Posterior cingulate gyrus (tissue), 11 donors: ENCODE measurements around the gene KCNH2.

Source experiments
- DNase-seq, 10 donors: peaks; one replicate each; pipeline versions ENCODE4 v3.0.0 to v3.0.0-alpha.2; 2020 to 2021; ENCODE audit warnings: mixed read lengths in 3 of 10
- intact Hi-C: fragments of 100-400 bp; cut with DNase I; formaldehyde crosslinking; loops from one replicate; pipeline ENCODE4 v1.15.1; 2023

KCNH2 gene

GRCh38 chr7:150896562-150897209, 81.4 kb downstream of the KCNH2 start:
- intact Hi-C loops: no loop called here

DNA sequence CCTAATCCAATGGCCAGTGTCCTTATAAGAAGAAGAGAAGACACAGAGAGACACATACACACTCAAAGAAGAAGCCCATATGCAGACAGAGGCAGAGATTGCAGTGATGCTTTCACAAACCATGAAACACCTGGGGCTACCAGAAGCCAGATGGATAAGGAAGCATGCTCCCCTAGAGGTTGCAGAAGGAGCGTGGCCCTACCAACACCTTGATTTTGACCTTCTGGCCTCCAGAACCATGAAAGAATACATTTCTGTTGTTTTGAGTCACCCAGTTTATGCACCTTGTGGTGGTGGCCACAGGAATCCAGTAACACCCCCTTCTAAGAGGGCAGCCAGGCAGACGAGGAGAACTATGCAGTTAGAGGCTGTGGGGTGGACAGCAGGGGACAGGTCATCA, 82.3 kb downstream of the KCNH2 start:
- no peak for DNase-seq
- intact Hi-C loops: no loop called here

More at GRCh38 chr7:150896562-150897209, 81.4 kb downstream of the KCNH2 start:
- DNase-seq: no peak
